Measurements from ENCODE around the gene SPRR2D. TPM values are rescaled to one million over a fixed set of nuclear protein-coding genes. Genes with fewer than 3 reads are reported as not detected.
"Not testable (repeated sequence)": the region's sequence is repeated elsewhere in the genome, so short reads cannot be mapped to it uniquely, and the experiment has no call there.

SPRR2D gene
- total RNA-seq (2014; rRNA removed; shearing (Covaris generic)), result not detected in 2 replicates

DNA sequence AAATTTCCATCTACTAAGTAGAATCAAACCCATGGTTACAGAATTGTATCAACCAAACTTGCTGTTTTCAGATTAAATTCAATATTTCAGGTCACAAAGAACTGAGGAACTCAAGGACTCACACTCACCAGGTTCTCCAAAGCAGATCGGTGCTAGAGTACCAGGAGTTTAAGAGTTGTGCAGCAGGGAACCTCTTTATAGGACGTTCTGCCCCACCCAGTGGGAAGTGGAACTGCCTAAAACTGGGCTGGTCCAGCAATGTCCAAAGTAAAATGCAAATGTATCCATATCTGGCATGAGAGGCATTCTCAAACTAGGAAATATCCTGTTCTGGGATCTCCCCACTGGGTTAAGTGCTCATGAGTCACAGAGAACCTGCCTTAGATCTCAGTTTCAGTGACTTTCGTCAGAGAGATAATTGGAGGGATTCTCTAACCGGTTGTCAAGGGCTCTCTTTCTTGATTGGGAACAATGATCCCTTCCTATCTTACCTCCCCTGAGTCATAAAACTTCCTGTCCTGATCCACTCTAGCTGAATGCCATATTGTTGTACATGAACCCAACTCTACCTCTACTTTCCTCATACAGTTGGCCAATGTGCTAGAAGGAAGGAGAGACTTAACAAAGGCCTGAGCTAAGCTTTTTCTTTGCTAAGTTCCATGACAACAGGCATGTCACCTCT lies at the start of gene SPRR2D:
Gene SPRR2D (minus strand): TSS at position 171 of the 682 bp plus-strand sequence. CDS start 774 bp downstream, outside the sequence.
- no peak for DNase-seq (ENCODE audit: low read depth)

DNA sequence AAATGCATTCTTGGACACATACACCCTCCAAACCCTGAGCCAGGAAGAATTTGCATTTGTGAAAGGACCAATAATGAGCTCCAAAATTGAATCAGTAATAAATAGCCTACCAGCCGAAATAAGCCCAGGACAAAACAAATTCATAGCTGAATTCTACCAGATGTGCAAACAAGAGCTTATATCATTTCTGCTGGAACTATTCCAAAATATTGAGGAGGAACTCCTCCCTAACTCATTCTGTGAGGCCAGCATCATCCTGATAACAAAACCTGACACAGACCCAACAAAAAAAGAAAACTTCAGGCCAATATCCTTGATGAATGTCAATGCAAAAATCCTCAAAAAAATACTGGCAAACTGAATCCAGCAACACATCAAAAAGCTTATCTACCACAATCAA lies 46.7 kb upstream of the SPRR2D start:
- no peak for DNase-seq (ENCODE audit: low read depth)

DNA sequence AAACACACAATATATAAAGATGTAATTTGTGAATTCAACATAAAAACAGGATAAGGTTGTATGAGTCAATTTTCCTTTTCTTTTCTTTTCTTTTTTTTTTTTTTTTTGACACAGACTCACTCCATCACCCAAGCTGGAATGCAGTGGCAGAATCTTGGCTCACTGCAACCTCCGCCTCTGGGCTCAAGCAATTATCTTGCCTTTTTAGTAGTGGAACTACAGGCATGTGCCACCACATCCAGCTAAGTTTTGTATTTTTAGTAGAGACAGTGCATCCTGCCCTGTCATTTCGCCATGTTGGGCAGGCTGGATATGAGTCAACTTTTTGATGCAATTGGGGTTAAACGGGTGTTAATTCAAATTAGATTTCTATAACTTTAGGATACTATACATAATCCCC lies 40.8 kb upstream of the SPRR2D start:
- peak; percentile 36 for DNase-seq (ENCODE audit: low read depth)

DNA sequence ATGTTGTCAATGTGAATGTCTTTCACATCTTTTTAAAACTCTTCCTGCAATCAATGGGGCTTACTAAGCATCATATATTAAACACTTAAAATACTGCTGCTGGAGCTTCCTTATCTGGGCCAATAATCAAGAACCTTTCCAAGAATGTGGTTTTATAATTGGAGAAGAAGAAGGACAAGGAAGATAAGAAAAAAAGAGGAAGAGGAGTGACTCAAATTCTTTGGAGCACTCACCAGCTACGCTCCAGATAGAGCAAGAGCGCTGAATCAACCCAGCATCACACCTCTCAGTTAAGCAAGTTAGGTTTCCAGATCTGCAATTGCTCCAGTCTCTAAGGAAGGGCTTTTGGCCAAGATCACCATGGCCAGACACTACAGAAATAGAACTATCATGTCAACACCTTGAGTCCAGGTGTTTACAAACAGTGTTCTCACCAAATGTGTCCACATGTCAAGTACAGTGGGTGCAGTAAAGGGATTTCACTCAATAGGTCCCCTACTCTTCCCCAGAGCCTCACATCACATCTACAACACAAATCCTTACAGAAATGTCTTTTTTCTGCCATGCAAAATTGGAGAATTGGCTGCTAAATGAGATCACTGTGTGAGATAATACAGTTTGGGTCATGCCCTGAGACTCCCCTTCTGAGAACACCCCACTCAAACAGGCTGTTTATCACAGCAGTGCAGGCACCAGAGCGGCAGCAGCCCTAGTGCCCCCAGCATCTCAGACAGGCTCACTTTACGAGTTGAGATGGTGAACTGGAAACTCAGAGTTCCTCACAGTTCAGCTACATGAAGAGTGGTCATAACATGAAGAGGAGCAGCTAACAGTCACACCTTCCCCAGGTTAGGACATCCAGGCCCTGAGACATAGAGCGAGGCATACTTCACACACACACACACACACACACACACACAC lies 32.1 kb upstream of the SPRR2D start:
- DNase-seq (ENCODE audit: low read depth), result no peak

DNA sequence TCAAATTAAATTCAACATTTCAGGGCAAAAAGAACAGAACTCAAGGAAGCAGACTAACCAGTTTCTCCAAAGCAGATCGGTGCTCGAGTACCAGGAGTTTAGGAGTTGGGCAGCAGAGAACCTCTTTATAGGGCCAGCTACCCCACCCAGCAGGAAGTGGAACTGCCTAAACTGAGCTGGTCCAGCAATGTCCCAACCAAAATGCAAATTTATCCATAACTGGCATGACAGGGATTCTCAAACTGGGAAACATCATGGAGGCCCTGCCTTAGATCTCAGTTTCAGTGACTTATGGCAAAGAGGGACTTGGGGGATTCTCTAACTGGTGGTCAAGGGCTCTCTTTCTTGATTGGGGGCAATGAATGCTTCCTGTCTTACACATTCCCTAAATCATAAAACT lies 30.6 kb upstream of the SPRR2D start, which contains the start of gene SPRR2B:
Gene SPRR2B (minus strand): TSS at position 101 of the 400 bp plus-strand sequence. CDS start 772 bp downstream, outside the sequence.
- no peak for DNase-seq (ENCODE audit: low read depth)

DNA sequence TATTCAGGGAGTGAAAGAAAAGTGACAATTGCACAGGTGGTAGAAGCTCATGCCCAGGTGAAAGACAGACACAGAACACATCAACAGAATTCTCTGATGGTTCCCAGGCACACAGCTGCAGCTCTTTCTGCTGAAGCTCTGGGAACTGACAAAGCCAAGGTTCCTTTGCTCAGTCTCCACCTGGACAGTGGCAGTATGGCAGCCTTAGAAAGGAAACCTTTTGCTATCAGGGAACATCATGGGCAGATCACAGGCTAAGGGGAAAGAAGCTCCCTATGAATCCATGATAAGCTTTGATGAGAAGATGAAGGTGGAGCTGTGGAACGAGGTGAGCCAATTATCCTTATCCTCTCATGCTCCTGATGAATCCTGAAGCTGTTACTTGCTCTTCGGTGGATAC lies 29.3 kb upstream of the SPRR2D start:
- no peak for DNase-seq (ENCODE audit: low read depth)

DNA sequence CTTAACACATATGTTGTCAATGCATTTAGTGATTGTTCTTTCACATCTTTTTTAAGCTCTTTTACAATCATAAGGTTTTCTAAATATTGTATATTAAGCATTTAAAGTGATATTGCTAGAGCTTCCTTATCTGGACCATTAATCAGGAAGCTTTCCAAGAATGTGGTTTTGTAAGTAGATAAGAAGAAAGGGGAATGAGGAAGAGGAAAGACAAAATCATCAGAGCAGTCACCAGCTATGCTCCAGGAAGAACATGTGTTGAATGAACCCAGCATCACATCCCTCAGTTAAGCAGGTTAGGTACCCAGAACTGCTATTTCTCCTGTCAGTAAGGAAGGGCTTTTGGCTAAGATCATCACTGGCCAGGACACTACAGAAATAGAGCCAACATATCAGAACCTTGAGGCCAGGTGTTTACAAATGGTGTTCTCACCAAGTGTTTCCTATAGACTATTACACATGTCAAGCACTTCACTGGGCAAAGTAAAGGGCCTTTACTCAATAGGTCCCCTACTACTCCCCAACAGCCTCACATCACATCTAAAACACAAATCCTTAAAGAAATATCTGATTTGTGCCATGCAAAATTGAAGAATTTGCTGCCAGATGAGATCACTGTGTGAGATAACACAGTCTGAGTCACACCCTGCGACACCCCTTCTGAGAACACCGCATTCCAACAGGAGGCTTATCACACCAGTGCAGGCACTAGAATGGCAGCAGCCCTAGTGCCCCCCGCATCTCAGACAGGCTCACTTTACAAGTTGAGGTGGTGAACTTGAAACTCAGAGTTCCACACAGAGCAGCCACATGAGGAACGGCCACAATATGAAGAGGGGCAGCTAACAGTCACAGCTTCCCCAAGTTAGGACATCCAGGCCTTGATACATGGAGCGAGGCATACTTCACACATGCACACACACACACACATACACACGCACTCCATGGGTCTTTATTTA lies 18.2 kb upstream of the SPRR2D start:
- peak; percentile 1 for DNase-seq (ENCODE audit: low read depth)

DNA sequence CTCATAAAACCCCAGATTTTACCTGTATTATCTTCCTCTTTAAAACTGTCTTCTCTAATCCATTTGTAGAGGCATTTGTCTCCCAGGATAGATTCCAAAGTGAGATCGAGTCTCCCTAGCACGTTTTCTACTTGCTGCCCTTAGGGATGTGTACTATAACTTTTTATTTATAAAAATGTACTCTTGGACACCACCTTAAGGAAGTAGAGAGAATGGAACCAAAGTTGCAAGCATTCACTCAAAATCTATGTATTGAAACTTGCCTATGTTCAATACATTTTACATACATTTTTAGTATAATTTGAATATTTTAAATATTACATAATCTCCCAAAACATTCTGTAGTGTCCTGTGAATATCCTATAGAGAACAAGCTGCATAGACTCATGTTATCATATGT lies 17.2 kb upstream of the SPRR2D start:
- no peak for DNase-seq (ENCODE audit: low read depth)

DNA sequence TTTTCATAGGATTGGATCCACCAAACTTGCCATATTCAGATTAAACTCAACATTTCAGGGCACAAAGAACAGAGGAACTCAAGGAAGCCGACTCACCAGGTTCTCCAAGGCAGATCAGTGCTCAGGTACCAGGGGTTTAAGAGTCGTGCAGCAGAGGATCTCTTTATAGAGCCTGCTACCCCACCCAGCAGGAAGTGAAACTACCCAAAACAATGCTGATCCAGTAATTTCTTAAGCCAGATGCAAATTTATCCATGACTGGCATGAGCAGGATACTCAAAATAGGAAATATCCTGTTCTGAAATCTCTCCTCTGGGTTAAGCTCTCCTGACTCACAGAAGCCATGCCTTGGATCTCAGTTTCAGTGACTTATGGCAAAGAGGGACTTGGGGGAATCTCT lies 16.5 kb upstream of the SPRR2D start, which contains the start of gene SPRR2A:
Gene SPRR2A (minus strand): TSS at position 138 of the 400 bp plus-strand sequence. CDS start 777 bp downstream, outside the sequence.
- no peak for DNase-seq (ENCODE audit: low read depth)

DNA sequence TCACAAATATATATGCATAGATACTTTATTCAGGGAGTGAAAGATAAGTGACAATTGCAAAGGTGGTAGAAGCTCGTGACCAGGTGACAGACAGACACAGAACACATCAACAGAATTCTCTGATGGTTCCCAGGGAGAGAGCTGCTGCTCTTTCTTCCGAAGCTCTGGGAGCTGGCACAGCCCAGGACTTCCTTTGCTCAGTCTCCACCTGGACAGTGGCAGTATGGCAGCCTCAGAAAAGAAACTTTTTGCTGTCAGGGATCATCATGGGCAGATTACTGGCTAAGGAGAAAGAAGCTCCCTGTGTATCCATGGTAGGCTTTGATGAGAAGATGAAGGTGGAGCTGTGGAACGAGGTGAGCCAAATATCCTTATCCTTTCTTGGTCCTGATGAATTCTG lies 15.2 kb upstream of the SPRR2D start:
- DNase-seq (ENCODE audit: low read depth), result not testable (repeated sequence)

DNA sequence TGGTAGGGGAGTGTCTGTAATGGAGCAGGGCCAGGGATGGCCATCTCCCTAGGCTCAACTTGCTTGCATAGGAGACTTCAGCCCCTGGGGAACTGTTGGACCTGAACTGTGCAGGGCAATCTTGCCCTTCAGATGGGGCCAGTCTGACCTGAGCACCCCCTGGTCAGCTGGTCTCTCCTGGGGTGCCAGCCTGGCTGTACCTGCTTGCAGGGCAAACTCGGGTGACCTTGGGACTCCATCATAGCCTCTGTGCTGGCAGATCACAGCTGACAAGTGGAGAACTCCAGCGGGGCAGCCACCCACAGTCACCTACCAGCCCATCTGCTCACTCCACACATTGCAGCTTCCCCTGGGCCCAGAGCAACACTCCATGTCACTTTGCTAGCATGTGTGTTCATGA lies 8.3 kb upstream of the SPRR2D start:
- DNase-seq (ENCODE audit: low read depth), result no peak

DNA sequence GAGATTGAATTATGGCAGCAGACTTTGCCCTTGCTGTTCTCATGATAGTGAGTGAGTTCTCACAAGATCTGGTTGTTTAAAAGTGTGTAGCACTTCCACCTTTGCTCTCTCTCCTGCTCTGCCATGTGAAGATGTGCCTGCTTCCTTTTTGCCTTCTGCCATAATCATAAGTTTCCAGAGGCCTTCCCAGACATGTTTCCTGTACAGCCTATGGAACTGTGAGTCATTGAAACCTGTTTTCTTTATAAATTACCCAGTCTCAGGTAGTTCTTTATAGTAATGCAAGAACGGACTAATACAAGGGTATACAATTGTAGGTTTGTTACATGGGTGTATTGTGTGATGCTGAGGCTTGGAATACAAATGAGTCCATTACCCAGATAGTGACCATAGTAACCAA lies 5.7 kb downstream of the SPRR2D start:
- DNase-seq (ENCODE audit: low read depth), result no peak

DNA sequence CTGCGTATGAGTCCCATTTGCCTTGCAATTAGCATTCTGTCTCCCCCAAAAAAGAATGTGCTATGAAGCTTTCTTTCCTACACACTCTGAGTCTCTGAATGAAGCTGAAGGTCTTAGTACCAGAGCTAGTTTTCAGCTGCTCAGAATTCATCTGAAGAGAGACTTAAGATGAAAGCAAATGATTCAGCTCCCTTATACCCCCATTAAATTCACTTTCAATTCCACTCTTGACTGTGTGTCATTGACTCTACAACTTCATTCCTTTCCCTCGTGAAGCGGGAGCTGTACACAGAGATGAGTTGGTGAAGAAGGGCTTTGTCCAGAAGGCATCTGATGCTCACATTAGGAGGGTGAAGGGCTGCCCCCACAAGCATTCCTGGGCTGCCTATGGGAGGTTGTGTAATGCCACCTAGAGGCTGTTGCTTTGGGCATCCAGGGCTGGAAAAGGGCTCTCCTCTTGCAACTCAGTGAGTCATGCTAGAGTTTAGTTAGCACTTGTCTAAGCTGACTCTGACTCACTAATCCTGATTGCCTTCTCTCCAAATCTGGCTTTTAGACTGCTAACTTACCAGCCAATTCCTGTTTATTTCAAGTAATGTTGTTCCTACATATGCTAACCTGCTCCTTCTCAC lies 8.1 kb downstream of the SPRR2D start:
- peak; percentile 66 for DNase-seq (ENCODE audit: low read depth)

DNA sequence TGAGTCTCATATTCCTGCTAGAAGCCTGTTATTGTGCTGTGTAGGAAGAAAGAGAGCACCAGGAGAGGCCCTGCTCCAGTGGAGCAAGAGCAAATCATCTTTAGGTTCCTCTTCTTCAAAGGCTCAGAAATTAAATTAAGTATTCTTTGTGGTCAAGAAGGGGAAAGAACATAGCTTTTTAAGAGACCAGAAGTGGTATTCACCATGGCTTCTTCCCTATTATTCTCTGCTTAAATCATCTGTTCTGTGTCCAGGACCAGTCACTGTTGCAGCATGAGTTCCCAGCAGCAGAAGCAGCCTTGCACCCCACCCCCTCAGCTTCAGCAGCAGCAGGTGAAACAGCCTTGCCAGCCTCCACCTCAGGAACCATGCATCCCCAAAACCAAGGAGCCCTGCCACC lies 8.8 kb downstream of the SPRR2D start:
- DNase-seq (ENCODE audit: low read depth), result no peak

DNA sequence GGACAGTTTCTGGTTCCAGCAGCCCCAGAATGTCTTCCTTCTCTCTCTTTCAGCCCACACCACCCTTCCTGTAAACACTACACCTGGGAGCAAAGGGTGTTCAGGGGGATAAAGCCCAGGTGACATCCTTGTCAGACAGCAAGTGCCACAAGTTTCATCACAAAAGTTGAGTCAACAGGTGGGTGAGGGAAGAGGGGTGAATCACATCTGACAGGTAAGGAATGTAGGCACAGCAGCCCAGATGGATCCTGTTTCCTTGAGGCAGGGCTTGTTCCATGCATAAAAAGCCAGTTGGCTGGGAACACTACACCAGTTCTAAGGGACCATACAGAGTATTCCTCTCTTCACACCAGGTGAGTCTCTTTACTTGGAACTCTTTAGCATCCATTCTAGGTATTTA lies 10.0 kb downstream of the SPRR2D start, which contains the start of gene SPRR1B:
Gene SPRR1B (plus strand): TSS at position 309 of the 400 bp plus-strand sequence. CDS start 1,143 bp downstream, outside the sequence.
- DNase-seq (ENCODE audit: low read depth), result no peak

DNA sequence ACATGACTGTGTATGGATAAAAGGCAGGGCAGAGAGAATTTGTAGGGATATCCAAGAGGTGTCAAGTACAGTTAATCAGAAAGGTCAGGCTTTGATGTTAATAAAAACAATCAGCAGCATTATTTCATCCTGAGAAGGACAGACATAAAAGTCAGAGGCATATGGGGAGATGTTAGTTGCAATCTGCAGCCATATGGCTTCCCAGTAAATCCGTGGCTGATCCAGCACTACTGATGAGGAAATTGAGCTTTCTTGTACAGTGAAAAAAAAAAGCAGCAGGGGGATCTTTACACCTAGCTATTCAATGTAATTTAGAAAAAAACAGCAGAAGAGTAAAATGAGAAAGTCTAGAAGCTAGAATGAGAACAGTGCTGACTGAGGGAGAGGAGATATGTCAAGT lies 12.2 kb downstream of the SPRR2D start:
- DNase-seq (ENCODE audit: low read depth), result no peak

DNA sequence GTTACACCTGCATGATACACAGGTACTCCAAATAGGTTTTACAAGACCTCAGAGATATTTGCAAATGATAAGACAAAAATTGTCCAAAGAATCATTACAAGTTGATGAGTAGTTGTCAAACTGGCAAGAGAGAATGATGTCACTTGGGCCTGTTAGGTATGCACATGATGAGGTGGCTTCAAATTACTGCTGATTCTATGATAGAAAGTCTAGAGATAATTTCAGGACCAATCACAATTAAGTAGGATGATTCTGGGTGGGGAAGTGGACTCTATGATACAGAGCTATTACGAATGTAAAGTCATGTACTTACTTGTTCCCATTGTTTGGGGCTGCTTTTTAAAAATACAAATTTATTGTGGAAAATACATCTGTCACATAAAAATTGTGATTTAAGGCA lies 15.1 kb downstream of the SPRR2D start:
- DNase-seq (ENCODE audit: low read depth), result no peak

DNA sequence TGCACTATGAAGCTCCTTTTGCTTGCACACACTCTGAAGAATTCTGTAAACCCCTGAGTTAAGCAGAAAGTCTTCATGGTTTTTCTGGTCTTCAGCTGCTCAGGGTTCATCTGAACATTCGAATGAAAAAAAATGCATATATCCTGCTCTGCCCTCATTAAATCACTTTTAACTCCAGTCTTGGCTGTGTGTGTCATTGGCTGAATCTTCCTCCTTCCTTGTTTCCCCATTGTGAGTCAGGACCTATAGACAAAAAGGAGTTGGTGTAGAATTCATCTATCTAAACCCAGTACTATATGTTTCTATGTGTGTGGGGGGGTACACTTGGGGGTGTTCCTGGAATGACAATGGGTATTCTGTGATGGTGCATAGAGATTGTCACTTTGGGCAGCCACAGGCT lies 16.5 kb downstream of the SPRR2D start:
- no peak for DNase-seq (ENCODE audit: low read depth)

DNA sequence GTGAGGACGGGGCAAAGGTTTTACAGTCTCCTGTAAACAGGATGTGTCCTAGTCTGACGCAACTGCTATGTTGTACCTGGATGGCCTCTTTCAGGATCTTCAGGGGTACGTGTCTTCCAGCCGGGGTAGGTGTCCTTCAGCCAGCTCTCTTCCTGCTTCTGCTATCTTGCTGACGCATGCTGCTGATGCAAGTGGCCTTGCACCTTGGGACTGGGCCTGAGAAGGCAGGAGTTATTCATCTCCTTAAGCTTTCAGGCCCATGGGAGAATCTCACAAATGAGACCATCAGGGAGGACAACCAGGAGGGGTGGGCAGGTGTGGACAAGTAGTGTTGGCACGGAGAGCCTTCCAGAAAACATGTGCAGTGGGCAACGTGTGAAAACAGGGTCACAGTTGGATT lies 17.8 kb downstream of the SPRR2D start:
- no peak for DNase-seq (ENCODE audit: low read depth)

DNA sequence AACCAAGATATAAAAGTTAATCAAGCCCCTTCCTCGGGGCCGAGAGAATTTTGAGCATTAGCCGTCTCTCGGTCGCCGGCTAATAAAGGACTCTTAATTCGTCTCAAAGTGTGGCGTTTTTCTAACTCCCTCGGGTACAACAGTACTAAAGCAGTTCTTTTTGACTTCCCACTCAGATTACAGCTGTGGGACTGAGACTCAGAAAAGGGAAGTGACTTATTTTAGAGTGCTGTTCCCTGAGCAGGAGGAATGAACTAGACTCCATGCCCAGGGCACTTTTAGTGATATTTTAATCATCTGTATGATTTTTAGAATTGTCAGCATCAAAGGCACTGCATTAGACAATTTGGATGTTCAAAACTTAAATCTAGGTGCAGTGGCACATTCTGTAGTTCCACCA lies 18.6 kb downstream of the SPRR2D start:
- DNase-seq (ENCODE audit: low read depth), result not testable (repeated sequence)

DNA sequence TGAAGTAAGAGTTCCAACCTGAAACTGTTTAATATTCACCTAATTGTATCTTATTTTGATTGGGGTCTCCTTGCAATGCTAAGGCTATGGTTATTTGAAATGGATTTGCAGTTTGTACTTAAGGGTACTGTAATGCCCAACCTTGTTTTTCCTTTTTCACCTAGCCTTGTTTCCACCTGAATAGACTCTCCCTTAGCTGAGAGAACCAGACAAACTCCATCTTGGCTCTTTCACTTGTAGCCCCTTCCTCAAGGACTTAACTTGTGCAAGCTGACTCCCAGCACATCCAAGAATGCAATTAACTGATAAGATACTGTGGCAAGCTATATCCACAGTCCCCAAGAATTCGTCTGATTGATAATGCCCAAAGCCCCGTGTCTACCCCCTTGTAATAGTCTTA lies 19.1 kb downstream of the SPRR2D start:
- not testable (repeated sequence) for DNase-seq (ENCODE audit: low read depth)

All from RPMI7951 (cell line).